Embryonic facial prominence (tissue), 1 donor: ENCODE measurements around the gene ADAMTS14.
"Not testable (repeated sequence)": the region's sequence is repeated elsewhere in the genome, so short reads cannot be mapped to it uniquely, and the experiment has no call there.

Experiments
- DNase-seq: peaks from one replicate; pipeline ENCODE4 v3.0.0-alpha.2; 2016; ENCODE audit errors: extremely low spot score

ADAMTS14 gene

DNA sequence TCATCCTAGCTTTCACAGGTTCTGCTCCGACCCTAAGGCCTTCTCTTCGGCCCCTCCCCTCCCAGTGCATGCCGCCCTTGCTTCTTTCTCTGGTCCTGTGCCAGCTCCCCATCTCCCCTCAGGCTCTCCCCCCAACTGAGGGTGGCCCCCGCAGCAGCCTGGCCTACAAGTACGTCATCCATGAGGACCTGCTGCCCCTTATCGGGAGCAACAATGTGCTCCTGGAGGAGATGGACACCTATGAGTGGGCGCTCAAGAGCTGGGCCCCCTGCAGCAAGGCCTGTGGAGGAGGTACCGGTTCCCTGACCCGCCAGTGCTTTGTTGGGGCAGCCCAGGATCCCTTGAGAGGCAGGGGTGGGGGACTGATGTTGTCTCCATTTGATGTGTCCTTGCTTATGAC is 79.0 kb downstream of the ADAMTS14 start:
- DNase-seq: no peak

DNA sequence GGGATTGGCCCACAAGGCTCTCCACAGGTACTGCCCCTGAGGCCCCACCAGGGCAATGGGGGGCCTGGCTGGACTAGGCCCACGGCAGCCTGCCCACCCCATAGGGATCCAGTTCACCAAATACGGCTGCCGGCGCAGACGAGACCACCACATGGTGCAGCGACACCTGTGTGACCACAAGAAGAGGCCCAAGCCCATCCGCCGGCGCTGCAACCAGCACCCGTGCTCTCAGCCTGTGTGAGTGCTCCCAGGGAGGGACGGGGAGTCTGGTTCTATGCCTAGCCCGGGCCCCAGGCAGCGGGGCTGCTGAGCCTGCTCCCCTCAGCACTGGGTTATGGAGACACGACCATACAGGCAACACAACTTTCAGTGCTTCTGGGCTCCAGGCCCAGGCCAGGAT is 79.7 kb downstream of the ADAMTS14 start:
- DNase-seq: no peak

DNA sequence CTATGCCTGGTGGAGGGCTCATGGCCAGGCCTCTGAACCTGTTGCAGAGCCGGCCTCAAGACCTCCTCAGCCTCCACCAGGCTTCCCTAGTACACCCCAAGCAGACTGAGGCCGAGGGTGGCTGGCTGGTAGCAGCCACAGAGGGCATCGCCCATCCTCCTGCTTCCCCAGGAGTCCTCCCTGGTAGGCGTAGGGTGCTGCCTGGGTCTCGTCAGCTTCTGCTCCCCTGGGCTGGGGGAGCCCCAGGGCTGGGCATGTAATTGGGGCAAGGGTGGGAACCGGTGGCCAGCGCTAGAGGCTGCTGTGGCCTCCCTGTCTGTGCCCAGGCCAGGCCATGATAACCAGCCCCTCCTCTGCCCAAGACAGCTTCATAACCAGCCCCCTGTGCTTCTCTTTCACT is 80.3 kb downstream of the ADAMTS14 start:
- DNase-seq: no peak

DNA sequence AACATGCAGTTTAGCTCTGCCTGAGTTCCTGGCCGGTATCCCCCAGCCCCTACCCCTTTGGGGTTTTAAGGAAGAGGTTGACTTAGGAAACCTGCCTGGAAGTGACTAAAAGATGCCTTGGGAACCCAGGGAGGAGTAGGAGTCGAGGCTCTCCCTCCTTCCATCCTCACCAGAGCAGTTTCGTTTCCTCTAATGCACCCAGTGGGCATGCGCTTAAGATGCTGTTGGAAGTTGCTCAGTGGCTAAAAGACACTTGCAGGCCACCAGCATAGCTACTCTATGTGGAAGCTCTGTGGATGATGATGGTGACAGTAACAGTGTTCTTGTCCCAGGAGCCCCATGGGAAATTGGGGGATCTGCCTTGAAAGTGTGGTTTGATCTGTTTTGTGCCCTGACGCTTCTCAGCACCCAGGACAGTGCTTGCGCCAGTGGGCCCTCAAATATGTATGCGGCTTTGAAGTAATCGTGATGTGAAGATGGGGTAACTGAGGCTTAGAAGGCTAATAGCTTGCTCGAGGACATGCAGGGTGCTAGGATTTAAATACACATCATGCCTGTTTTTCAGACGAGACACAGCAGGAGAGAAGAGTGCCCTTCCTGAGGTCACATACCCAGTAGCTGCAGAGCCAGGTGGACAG is 80.8 kb downstream of the ADAMTS14 start:
- DNase-seq: no peak

DNA sequence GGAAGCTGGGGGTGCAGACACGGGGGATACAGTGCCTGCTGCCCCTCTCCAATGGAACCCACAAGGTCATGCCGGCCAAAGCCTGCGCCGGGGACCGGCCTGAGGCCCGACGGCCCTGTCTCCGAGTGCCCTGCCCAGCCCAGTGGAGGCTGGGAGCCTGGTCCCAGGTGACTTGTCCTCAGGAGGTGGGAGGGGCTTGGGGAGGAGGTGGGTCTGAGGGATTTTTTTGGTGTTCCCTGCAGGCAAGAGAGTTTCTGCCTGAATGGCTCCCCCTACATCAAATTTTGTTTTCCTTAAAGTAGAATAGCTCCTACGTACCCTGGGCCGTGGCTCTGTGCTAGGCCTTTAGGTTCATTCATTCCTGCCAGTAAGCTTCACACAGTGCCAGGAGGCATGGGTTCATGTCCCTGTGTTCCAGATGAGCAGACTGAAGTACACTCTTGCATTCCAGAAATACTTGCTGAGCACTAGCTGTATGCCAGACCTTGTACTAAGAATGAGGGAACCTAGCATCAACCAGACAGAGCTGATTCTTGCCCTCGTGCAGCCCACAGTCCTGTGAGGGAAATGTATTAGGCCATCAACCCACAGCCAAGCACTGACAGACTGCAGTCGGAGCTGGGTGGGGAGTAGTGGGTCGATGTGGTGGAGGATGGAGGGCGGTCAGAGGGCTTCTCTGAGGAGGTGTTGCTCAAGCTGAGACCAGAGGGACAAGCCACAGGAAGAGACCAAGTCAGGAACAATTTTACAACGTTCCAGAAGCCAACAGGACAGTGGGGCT is 81.7 kb downstream of the ADAMTS14 start:
- no peak for DNase-seq

DNA sequence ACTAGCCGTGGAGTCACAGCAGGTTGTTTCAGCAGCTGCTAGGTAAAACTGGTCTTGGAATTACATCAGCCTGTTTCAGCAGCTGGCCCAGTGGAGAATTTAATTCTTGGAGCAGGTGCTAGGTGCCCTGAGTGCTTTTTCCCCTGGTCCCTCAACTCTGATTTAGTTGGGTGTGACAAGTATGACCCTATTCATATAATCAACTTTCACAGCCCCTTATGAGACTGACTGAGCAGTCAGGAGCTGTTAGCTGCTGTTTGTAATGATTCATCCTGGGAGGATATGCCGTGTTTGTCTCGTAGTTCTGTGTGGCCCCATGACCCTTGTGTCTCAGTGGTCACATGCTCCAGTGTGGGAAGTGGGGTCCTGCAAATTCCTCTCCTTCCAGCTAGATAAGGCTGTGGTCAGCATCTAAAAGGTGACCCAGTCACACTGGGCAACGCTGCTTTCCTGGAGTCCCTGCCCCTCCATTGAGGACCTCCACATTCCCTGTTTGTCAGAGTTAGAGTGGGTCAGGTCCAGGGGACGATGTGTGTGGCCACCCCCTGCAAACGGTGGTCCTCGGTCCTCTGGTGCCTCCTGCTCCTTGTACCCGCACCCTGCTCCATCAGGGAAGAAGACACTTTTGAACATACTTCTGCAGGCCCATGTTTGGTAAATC is 84.5 kb downstream of the ADAMTS14 start:
- DNase-seq: no peak

DNA sequence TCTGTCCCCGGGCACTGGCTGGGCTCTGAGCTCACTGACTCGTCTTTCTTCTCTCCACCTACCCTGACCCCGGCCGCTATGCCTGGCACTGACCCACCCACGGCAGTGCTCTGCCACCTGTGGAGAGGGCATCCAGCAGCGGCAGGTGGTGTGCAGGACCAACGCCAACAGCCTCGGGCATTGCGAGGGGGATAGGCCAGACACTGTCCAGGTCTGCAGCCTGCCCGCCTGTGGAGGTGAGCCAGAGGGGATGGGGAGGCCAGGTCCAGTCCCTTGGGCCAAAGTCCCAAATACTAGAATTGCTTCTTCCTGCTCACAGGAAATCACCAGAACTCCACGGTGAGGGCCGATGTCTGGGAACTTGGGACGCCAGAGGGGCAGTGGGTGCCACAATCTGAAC is 85.5 kb downstream of the ADAMTS14 start:
- no peak for DNase-seq

DNA sequence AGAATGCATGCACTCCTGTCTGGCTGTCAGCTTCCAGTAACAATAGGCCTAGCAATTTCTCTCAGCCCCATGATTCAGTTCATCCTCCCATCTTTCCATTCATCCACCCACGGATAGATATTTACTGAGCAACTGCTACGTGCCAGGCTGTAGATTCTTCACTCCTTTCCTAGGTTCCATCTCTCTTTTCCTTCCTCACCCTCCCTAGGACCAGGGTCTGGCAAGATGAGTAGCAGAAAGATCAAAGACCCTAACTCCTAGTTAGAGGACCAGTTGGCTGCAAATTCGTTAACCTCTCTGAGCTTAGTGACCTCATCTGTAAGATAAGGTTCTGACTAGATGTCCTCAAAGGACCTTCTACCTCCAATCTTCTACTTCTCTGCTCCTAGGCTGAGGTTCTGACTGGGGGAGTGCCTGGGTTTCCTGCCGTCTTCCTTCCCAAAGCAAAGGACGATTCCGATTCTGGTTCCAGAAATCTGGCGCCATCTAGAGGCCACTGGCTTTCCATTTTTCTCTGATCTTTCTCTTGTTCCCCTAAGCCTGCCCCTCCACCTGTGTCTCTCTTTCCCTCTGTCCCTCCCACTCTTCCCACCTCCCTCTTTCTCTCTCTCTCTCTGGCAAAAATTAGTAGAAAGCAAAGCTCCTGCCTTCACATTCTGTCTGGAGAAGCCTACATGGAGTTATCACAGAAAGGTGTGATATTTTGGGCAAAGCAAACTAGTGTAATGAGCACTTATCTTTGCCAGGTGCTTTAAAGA is 86.6 kb downstream of the ADAMTS14 start:
- DNase-seq: peak; percentile 72

DNA sequence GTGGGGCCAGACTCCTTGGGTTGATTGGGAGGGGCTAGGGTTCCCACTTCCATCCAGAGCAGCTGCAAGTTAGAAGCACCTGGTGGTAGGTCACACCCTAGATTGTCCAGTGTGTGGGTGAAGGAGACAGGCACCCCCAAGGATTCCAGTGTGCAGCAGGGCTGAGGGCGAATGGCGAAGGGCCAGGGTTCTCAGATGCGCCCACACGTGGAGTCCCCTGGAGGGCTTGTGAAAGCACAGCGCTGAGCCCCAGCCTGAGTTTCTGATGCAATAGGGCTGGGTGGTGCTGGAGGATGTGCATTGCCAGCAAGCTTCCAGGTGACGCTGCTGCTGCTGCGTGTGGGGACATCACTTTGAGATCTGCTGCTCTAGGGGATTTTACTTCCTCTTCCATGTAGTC is 87.5 kb downstream of the ADAMTS14 start:
- DNase-seq: no peak

DNA sequence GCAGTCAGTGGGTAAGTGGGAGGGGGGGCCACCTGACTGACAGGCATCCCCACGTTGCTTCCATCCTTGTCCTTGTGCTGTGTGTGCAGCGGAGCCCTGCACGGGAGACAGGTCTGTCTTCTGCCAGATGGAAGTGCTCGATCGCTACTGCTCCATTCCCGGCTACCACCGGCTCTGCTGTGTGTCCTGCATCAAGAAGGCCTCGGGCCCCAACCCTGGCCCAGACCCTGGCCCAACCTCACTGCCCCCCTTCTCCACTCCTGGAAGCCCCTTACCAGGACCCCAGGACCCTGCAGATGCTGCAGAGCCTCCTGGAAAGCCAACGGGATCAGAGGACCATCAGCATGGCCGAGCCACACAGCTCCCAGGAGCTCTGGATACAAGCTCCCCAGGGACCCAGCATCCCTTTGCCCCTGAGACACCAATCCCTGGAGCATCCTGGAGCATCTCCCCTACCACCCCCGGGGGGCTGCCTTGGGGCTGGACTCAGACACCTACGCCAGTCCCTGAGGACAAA is 88.0 kb downstream of the ADAMTS14 start:
- no peak for DNase-seq

DNA sequence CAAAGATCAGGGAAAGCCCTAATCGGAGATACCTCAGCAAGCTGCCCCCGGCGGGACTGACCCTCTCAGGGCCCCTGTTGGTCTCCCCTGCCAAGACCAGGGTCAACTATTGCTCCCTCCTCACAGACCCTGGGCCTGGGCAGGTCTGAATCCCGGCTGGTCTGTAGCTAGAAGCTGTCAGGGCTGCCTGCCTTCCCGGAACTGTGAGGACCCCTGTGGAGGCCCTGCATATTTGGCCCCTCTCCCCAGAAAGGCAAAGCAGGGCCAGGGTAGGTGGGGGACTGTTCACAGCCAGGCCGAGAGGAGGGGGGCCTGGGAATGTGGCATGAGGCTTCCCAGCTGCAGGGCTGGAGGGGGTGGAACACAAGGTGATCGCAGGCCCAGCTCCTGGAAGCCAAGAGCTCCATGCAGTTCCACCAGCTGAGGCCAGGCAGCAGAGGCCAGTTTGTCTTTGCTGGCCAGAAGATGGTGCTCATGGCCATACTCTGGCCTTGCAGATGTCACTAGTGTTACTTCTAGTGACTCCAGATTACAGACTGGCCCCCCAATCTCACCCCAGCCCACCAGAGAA is 88.8 kb downstream of the ADAMTS14 start:
- DNase-seq: no peak

DNA sequence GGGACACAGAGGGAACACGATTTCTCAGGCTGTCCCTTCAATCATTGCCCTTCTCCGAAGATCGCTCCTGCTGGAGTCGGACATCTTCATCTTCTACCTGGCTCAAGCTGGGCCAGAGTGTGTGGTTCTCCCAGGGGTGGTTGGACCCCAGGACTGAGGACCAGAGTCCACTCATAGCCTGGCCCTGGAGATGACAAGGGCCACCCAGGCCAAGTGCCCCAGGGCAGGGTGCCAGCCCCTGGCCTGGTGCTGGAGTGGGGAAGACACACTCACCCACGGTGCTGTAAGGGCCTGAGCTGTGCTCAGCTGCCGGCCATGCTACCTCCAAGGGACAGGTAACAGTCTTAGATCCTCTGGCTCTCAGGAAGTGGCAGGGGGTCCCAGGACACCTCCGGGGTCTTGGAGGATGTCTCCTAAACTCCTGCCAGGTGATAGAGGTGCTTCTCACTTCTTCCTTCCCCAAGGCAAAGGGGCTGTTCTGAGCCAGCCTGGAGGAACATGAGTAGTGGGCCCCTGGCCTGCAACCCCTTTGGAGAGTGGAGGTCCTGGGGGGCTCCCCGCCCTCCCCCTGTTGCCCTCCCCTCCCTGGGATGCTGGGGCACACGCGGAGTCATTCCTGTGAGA is 89.5 kb downstream of the ADAMTS14 start:
- DNase-seq: no peak

DNA sequence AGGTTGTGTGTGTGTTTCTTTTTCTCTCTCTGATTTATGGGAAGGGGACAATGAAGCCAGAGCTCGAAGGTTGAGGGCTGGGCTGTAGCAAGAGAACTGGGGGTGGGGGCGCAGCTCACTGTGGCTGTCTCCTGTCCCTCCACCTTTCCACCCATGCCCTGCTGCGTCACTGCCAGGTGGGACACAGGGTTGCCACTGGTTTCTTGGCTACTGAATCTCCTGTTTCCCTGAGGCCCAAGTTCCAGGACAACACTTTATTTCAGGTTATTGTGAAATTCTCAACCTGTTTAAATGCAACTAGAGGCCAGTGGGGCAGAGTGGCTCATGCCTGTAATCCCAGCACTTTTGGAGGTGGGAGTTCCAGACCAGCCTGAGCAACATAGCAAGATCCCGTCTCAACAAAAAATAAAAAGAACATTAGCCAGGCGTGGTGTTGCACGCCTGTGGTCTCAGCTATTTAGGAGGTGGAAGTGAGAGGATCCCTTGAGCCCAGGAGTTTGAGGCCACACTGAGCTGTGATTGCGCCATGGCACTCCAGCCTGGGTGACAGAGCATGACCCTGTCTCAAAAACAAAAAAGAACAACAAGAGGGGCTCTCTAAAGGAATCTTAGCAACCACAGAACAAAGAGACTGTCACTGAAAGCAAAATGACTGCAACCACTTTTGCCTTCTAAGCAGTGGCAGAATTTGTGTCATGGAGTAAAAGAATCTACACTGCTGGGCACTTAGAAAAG is 90.3 kb downstream of the ADAMTS14 start:
- no peak for DNase-seq

DNA sequence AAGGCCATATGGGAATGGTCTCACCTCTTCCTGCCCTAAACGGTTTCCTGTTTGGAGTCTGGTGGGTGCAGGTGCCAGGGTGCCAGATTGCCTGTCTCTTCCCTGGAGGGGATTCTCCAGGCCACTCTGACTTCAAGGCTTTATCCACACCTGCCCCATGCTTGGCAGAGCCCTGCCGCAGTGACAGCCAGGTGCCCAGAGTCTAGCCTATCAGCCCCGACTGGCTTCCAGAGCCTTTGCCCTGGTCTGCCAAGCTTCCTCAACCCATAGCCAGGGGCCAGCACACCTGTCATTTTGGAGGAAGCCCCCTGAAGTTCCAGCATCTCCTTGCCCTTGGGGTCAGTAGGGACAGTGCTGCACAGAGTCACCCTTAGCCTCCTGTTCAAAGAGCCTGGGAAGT is 91.3 kb downstream of the ADAMTS14 start:
- no peak for DNase-seq

DNA sequence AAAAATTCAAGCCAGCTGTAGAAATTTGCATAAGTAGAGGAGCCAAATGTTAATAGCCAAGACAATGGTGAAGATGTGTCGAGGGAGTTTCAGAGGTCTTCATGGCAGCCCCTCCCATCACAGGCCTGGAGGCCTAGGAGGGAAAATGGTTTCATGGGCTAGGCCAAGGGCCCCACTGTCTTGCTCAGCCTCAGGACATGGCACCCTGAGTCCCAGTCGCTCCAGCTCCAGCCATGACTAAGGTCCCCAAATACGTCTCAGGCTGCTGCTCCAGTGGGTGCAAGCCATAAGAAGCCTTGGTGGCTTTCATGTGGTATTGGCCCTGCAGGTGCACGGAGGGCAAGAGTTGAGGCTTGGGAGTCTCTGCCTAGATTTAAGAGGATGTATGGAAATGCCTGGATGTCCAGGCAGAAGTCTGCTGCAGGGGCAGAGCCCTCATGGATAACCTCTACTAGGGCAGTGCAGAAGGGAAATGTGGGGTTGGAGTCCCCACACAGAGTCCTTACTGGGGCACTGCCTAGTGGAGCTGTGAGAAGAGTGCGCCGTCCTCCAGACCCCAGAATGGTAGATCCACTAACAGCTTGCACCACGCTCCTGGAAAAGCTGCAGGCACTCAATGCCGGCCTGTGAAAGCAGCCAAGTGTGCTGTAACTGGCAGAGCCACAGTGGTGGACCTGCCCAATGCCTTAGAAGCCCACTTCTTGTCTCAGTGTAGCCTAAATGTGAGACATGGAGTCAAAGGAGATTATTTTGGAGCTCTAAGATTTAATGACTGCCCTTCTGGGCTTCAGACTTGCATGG is 93.7 kb downstream of the ADAMTS14 start:
- no peak for DNase-seq

DNA sequence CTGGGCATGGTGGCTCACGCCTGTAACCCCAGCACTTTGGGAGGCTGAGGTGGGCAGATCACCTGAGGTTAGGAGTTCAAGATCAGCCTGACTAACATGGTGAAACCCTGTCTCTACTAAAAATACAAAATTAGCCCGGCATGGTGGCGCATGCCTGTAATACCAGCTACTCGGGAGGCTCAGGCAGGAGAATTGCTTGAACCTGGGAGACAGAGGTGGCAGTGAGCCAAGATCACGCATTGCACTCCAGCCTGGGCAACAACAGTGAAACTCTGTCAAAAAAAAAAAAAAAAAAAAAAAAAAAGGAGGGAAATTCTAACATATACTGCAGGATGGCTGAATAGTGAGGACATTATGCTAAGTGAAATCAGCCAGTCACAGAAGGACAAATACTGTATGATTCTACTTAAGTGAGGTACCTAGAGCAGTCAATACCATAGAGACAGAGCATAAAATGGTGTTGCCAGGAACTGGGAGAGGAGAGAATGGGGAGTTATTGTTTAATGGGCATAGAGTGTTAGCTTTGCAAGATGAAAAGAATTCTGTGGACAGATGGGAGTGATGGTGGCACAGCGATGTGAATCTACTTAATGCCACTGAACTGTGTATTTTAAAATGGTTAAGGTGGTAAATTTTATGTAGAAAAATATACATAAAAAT is 95.8 kb downstream of the ADAMTS14 start:
- DNase-seq: not testable (repeated sequence)

DNA sequence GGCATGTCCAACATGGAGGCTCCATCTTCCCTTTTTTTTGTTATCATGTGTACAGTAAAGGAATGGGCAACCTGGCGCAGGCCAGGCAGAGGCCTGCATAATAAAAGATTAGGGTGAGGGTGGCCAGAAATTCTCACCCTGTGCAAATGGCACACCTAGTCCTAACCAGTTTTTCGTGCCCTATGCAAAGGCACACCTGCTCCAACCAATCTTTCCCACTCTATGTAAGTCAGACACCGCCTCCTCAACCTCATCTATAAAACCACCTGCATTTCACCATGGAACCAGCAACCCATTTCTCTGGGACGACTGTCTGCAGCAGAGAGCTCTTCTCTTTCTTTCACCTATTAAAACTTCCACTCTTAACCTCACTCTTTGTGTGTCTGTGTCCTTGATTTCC is 96.8 kb downstream of the ADAMTS14 start:
- no peak for DNase-seq

DNA sequence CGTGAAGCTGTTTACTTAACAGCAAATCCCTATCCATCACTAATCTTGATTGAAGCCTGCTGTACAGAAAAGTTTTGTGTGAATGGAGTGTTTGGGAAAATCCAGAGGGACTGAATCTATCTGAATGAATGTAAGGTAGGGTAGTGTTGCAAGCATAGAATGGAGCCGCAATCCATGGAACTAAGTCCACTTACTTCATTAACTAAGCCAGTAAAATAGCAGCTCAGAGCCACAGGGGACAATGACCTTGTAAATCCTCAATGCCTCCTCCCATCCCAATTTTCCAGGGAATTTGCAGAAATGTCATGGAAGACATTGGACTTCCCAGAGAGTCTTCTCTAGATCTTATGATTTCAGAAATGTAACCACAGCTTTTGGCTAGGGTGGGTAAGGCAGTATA is 97.7 kb downstream of the ADAMTS14 start:
- DNase-seq: no peak

DNA sequence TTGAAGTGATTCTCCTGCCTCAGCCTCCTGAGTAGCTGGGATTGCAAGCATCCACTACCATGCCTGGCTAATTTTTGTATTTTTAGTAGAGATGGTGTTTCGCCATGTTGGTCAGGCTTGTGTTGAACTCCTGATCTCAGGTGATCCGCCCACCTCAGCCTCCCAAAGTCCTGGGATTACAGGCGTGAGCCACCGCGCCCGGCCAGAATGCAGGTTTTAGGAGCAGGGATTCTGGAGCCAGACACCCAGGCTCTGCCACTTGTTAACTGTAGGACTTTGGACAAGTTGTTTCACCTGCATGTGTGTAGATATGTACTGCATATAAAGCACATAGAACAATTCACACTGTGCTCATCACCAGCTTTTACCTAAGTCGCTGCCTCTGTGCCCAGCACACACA is 98.2 kb downstream of the ADAMTS14 start:
- DNase-seq: not testable (repeated sequence)
